GM08714 (cell line): ENCODE results near the gene CHD2.

Source experiments
- H3K4me3 ChIP-seq: fragments of 200-500 bp; sonication (Bioruptor generic); 2 replicates; pipeline ENCODE4 v1.5.1; 2014; ENCODE audit warnings: mild to moderate bottlenecking, low read length, inconsistent platforms
- ZNF274 ChIP-seq: IDR thresholded peaks from 2 replicates; pipeline ENCODE4 v1.6.1; 2012; ENCODE audit warnings: mild to moderate bottlenecking, low read depth, low read length

Gene CHD2

GRCh38 chr15:92893200-92893599 lies 6.9 kb upstream of the CHD2 start:
- no peak for TF ChIP-seq ZNF274
- H3K4me3 ChIP-seq = no peak overlapping the region

DNA sequence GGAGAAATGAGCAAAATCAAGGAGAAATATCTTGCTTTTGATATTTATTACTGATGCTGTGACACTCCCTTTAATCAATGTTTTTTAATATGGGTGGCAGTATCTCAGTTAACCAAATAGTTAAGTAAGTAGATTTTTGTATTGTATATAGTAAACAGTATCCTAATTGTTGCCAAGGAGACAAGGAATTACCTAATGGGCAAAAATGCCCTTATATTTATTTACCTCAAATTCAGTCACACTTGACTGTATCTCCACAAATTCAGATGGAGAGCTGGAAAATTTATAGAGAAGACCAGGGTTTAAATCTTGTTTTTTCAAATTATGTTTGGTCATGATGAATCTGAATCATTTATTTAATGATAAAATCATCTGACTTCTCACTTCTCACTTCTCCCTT lies 3.6 kb upstream of the CHD2 start:
- H3K4me3 ChIP-seq = no peak overlapping the region
- no peak for TF ChIP-seq ZNF274

- no peak for TF ChIP-seq ZNF274
- no peak overlapping the region for H3K4me3 ChIP-seq
These were observed 2.5 kb upstream of the CHD2 start for GRCh38 chr15:92897620-92898019.

GRCh38 chr15:92898988-92899582 lies 1.0 kb upstream of the CHD2 start:
- H3K4me3 ChIP-seq = no peak overlapping the region
- TF ChIP-seq ZNF274 = no peak

GRCh38 chr15:92899601-92899947 lies 550 bp upstream of the CHD2 start:
- no peak overlapping the region for H3K4me3 ChIP-seq
- no peak for TF ChIP-seq ZNF274

- TF ChIP-seq ZNF274 = no peak
These were observed 577 bp downstream of the CHD2 start for GRCh38 chr15:92900731-92901071.

GRCh38 chr15:92901072-92901761 lies 1.1 kb downstream of the CHD2 start:
- TF ChIP-seq ZNF274 = no peak
- H3K4me3 ChIP-seq = peak overlapping the region; percentile 99

More at GRCh38 chr15:92900731-92901071, 577 bp downstream of the CHD2 start:
- H3K4me3 ChIP-seq = peak overlapping the region; percentile 99

DNA sequence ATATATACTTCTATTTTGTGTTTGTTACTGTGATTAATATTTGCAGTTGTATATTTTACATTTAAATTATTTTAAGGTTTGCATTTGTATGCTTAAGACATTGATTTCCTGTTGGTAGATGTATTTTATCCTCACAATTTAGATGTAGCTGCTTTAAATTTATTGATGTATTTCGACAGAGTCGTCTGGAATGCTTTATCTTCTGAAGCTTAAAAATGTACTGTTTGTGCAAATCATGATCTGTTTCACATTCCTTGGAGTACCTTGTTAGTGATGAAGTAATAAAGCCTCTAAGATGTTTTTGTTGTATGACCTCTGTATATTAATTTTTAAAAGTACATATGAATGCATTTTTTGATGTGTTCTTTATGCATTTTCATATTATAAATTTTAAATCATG lies 1.9 kb downstream of the CHD2 start:
- no peak for TF ChIP-seq ZNF274
- H3K4me3 ChIP-seq = peak overlapping the region; percentile 99; the same call in 1 of the 2 replicates

DNA sequence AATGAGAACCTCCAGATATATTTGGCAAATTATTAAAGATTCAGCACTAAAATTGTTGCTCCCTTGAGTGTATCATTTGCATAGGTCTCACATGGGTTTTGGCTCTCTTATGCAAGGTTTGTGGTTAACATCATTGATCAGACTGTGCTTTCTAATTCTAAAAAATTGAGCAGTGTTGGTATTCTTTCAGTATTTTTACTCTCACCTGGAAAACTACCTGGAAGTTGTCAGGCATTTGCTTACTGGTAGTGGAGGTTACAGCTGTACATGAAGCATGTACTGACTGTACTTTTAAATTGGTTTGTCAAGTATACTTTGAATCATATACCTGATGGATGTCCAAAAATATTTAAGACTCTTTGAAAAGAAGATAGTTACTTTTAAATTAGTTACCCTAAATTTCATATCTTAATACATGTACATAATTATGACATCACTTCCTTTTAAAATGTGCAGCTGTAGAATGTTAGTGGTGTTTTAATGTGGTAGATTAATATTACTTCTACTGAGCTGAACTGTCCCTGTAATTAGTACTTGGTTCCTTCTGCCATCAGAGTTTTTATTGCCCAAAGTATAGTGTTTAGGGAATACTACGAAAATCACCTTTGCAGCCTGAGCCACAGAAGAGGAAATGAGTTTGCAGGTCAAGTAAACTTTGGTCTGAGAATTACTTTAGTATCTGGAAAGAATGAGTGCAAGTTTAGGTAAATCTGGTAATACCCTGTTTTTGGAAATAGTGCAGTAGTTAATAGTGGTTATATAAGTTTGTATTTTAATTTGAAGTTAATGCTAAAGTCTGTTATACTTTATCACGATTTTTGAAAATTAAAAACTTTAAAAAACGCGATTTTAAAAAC lies 2.8 kb downstream of the CHD2 start:
- no peak for TF ChIP-seq ZNF274

DNA sequence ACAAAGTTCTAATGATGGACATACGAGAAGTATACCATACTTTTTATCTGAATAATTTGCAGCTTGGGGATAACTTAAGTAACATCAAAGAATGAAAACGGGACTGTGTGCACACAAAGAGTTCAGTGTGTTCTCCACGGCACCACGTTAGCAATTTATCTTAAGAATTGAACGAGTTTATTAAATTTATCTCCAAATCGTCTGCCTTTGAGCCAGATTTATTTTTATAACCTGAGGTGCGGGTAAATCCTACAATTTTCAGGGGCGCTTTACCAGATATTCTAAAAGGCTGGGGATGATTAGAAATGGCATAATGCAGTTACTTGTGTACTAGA lies 3.5 kb downstream of the CHD2 start:
- TF ChIP-seq ZNF274 = no peak
- H3K4me3 ChIP-seq = peak overlapping the region; percentile 99

More for the DNA sequence above, 2.8 kb downstream of the CHD2 start:
- peak overlapping the region; percentile 99; the same call in 1 of the 2 replicates for H3K4me3 ChIP-seq

DNA sequence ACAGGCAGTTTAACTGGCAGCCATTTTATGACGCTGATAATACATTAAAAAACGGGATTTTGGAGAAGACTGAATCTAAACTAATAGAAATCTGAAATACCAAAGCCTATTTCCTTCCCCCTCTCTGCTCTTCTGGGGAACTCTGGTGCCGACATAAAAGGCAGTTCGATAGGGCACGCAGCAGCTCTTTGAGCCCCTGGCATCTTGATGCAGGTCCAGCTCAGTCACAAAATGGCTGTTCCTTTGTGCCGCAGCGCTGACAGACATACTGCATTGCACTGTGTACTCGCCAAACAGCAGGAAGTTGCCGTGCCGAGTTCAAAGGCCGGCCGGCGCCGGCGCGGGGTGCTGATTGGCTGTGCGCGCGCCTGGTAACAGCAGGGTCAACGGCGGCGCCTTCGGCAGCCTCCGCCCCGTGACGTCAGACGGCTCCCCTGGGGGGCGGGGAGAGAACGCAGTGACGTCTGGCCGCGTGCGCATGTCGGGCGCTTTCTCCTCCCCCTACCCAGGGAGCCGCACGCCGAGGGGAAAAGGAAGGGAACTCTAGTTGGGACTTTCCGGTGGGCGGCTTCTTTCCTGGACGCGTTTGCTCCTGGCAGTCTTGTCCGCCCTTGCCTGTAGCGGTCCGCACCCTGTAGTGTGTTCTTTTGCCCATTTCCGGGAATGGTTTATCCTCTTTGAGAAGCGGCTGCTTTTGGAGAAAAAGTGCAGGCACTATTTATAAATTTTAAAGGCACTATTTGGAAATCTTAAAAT lies 4.0 kb downstream of the CHD2 start:
- no peak for TF ChIP-seq ZNF274
- H3K4me3 ChIP-seq = peak overlapping the region; percentile 99

DNA sequence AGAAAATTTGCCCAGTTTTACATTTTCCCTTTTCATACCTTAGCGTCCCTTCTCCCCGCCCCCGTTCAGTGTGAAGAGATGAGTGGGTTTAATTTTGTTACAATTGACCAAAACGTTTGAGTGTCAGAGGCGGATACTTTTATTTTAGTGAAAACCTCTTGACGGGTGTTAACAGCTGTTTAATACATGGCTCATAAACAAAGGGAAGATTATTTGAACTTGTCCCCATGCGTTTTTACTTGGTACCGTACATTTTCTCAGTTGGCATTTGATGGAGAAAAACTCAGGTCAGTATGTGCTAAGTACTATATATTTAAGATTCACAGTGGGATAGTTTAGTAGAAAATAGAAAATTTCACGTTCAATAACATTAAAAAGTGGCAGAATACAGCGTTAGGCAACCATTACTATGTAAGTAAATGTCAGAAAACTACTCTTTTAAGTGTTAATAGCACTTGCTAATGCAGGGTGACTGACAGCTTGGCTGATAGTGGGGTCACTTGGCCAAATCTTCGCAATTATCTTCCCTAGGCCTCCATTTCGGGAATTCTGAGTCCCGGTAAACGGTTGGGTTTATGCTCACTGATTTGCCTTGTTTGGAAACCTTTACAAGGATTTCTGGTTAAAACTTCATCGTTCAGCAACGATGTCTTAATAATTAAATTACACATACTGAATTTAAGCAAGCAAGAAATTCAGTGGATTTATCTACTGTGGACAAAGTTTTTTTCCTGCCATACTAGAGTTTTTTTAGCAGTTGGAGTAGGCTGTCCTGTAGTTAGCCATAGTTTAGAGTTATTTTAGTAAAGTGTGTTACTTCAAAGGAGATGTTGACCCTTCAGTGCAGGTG lies 4.8 kb downstream of the CHD2 start:
- TF ChIP-seq ZNF274 = no peak
- H3K4me3 ChIP-seq = peak overlapping the region; percentile 73

GRCh38 chr15:92906020-92906419 lies 5.9 kb downstream of the CHD2 start:
- TF ChIP-seq ZNF274 = no peak
- peak overlapping the region; percentile 26; the same call in 1 of the 2 replicates for H3K4me3 ChIP-seq
